ENCODE measurements around the gene MEFV. TPM values are rescaled to one million over a fixed set of nuclear protein-coding genes. Genes with fewer than 3 reads are reported as not detected.

MEFV gene, protein sequence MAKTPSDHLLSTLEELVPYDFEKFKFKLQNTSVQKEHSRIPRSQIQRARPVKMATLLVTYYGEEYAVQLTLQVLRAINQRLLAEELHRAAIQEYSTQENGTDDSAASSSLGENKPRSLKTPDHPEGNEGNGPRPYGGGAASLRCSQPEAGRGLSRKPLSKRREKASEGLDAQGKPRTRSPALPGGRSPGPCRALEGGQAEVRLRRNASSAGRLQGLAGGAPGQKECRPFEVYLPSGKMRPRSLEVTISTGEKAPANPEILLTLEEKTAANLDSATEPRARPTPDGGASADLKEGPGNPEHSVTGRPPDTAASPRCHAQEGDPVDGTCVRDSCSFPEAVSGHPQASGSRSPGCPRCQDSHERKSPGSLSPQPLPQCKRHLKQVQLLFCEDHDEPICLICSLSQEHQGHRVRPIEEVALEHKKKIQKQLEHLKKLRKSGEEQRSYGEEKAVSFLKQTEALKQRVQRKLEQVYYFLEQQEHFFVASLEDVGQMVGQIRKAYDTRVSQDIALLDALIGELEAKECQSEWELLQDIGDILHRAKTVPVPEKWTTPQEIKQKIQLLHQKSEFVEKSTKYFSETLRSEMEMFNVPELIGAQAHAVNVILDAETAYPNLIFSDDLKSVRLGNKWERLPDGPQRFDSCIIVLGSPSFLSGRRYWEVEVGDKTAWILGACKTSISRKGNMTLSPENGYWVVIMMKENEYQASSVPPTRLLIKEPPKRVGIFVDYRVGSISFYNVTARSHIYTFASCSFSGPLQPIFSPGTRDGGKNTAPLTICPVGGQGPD
- total RNA-seq, result 1 to 10 TPM in 1 of 2 donors, under 1 TPM in 1; 0.82 to 2.2 TPM

- Histone ChIP-seq H3K4me1 (no peaks in the 10 kb centered on the region), H3K27me3 (no peaks in the 10 kb centered on the region), H3K36me3 (no peaks in the 10 kb centered on the region), H3K9me3 (no peaks in the 10 kb centered on the region), H3K27ac (no peak within 1 kb of the TSS), H3K4me3 (no peak within 1 kb of the TSS)
- TF ChIP-seq, protein P1, sequence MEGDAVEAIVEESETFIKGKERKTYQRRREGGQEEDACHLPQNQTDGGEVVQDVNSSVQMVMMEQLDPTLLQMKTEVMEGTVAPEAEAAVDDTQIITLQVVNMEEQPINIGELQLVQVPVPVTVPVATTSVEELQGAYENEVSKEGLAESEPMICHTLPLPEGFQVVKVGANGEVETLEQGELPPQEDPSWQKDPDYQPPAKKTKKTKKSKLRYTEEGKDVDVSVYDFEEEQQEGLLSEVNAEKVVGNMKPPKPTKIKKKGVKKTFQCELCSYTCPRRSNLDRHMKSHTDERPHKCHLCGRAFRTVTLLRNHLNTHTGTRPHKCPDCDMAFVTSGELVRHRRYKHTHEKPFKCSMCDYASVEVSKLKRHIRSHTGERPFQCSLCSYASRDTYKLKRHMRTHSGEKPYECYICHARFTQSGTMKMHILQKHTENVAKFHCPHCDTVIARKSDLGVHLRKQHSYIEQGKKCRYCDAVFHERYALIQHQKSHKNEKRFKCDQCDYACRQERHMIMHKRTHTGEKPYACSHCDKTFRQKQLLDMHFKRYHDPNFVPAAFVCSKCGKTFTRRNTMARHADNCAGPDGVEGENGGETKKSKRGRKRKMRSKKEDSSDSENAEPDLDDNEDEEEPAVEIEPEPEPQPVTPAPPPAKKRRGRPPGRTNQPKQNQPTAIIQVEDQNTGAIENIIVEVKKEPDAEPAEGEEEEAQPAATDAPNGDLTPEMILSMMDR (IDR thresholded peaks at IDR 0.05), result no peak
- no peak for DNase-seq (ENCODE audit: low spot score)
Observed at GRCh38 chr16:3256146-3256865, at the start of gene MEFV. MEFV (minus strand) TSS chr16:3256633; CDS start chr16:3256587, 46 bp downstream.

DNA sequence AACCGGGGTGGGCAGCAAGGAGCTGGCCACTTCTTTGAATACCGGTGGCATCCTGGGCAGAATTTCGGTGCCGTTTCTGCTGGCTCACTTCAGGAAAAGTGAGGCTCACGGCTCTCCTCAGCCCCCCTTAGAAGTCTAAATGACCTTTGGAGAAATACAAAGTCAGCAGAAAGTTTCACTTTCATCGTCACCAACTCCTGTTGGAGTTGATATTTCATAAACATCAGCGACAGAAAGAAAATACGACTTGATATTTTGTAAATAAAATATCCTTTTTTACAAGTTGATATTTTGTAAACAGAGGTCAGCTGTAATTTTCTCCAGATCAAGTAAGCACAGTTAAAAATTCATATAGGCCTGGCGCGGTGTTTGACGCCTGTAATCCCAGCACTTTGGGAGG, 49.6 kb upstream of the MEFV start:
- peaks cover 7 to 71% of the 10 kb centered on the region in 2 donors for H3K9me3 ChIP-seq
- peaks cover 25% of the 10 kb centered on the region for H3K36me3 ChIP-seq
- peak overlapping the region; percentile 91 to 93 for H3K27ac ChIP-seq
- peak overlapping the region; percentile 68 to 75 for H3K4me3 ChIP-seq
- peaks cover 0 to 18% of the 10 kb centered on the region in 2 donors for H3K4me1 ChIP-seq
- DNase-seq (ENCODE audit: low spot score), result no peak
- no peaks in the 10 kb centered on the region for H3K27me3 ChIP-seq
- TF ChIP-seq, protein P1 (IDR thresholded peaks at IDR 0.05), result no peak

DNA sequence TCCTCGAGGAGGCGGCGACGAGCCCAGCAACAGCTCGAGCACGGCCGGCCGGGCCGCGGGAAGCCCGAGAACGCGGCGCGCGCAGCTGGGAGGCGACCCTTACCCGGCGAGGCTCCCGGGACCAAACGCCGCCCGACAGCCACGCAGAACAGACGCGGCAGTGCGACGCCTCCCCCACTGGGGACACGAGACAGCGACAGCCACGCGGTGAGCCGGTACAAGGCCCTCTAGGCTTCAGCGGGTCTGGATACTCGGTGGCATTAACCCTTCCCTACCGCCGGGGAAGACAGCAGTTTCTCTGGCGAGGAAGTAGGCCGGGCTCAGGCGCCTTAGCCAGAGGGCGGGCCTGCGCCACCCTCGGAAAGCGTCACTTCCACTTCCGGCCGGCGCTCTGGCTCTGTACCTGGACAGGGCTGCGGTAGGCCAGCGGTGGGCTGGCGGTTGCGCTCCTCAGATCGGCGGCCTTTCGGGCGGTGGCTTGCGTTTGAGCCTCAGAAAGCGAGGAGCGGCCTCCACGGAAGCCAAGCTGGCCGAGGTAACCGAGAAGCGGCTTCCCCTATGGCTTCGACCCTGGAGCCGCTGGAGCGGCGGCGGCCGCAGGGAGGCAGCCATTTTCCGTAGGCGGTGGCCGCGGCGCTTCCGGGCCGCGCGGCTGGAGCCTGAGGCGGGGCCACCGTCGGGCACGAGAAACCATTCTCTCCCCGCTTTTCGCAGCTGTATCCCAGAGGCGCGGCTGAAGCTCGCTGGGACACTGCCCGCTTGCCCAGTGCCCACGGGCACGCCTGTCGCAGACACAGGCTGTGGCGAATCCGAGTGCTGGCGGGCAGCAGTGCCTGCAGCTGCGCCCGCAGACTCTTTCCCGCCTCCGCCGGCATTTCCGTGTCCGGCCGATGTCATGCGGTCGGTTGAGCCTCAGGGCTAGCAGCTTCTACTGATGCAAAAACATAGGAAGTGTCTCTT, 49.0 kb upstream of the MEFV start, which contains the start of the genes TIGD7 and ZNF75A:
Gene TIGD7 (minus strand): TSS at position 322 of the 960 bp plus-strand sequence. CDS start 4,816 bp downstream, outside the sequence.
Gene ZNF75A (plus strand): TSS at position 389 of the 960 bp plus-strand sequence. CDS start 2,932 bp downstream, outside the sequence.
- Histone ChIP-seq H3K36me3 (peaks cover 31% of the 10 kb centered on the region), H3K4me1 (peaks cover 0 to 18% of the 10 kb centered on the region in 2 donors), H3K4me3 (peak within 1 kb of the TSS; percentile 68 to 75), H3K9me3 (peaks cover 7 to 71% of the 10 kb centered on the region in 2 donors), H3K27me3 (no peaks in the 10 kb centered on the region), H3K27ac (peak within 1 kb of the TSS; percentile 91 to 93)
- peak; percentile 83 for DNase-seq (ENCODE audit: low spot score)
- TF ChIP-seq, protein P1 (IDR thresholded peaks at IDR 0.05), result peak in 1 of 2 donors; percentile 59

GRCh38 chr16:3304370-3304769, 47.9 kb upstream of the MEFV start:
- Histone ChIP-seq H3K4me1 (peaks cover 0 to 18% of the 10 kb centered on the region in 2 donors), H3K4me3 (peak overlapping the region; percentile 68 to 75), H3K27me3 (no peaks in the 10 kb centered on the region), H3K27ac (peak overlapping the region; percentile 91 to 93), H3K36me3 (peaks cover 34% of the 10 kb centered on the region), H3K9me3 (peaks cover 7 to 71% of the 10 kb centered on the region in 2 donors)
- TF ChIP-seq, protein P1 (IDR thresholded peaks at IDR 0.05), result no peak
- DNase-seq (ENCODE audit: low spot score), result no peak
